GM12878 (cell line): ENCODE data around the gene CD72.

ENCODE experiments used
- CTCF ChIP-seq, 3 experiments: IDR thresholded peaks in 2 of 3; conservative IDR thresholded peaks in 1 of 3; 2 replicates each; pipeline ENCODE4 v1.5.1; 2011; ENCODE audit warnings: low read depth in 3 of 3, low read length in 3 of 3, mild to moderate bottlenecking in 3 of 3, control low read depth in 2 of 3, moderate library complexity in 2 of 3, inconsistent platforms in 1 of 3, mixed read lengths in 1 of 3; ENCODE audit not compliant: control insufficient read depth in 2 of 3, insufficient read depth in 1 of 3; ENCODE audit errors: extremely low read depth in 1 of 3
- EP300 ChIP-seq, 2 experiments: fragments of 150-350 bp in 1 of 2; IDR thresholded peaks; 2 replicates each; pipeline ENCODE4 v1.6.1; 2011 to 2012; ENCODE audit warnings: low read depth in 2 of 2, low read length in 2 of 2, borderline replicate concordance in 1 of 2, improper control_type of control experiment in 1 of 2, inconsistent platforms in 1 of 2; ENCODE audit not compliant: control insufficient read depth in 1 of 2
- MXI1 ChIP-seq: fragments of 150-350 bp; IDR thresholded peaks from 2 replicates; pipeline ENCODE4 v1.6.1; 2011; ENCODE audit warnings: low read depth, mild to moderate bottlenecking, inconsistent platforms, low read length, improper control_type of control experiment
- RCOR1 ChIP-seq: conservative IDR thresholded peaks from 2 replicates; pipeline ENCODE4 v1.6.1; 2012; ENCODE audit warnings: low read depth, low read length, improper control_type of control experiment
- TAF1 ChIP-seq: IDR thresholded peaks from 2 replicates; pipeline ENCODE4 v1.6.1; 2011; ENCODE audit warnings: mild to moderate bottlenecking, low read depth, low read length, borderline replicate concordance
- USF2 ChIP-seq: IDR thresholded peaks from 2 replicates; pipeline ENCODE4 v1.6.1; 2011; ENCODE audit warnings: low read depth, low read length, improper control_type of control experiment, borderline replicate concordance
- ZNF592 ChIP-seq: fragments of 450-650 bp; IDR thresholded peaks from 2 replicates; pipeline ENCODE4 v1.6.1; 2017; ENCODE audit warnings: mild to moderate bottlenecking, moderate library complexity

- TF ChIP-seq EP300 (IDR thresholded peaks at IDR 0.05; ENCODE audit: borderline replicate concordance in 1 of 2, control insufficient read depth in 1 of 2, low read depth in 2 of 2, low read length in 2 of 2) (no peak), MXI1 (no peak), RCOR1 (no peak), USF2 (no peak), CTCF (IDR thresholded peaks at IDR 0.05 in 2 of 3, conservative IDR thresholded peaks at IDR 0.05 in 1 of 3; ENCODE audit: control insufficient read depth in 2 of 3, extremely low read depth in 1 of 3, insufficient read depth in 1 of 3, low read depth in 3 of 3, low read length in 3 of 3) (no peak), ZNF592 (no peak), TAF1 (no peak; the same call in 1 of the 2 replicates)
Observed at GRCh38 chr9:35618325-35618727, at the start of gene CD72.
